ENCODE data around the gene NSUN3. TPM values are rescaled to one million over a fixed set of nuclear protein-coding genes. Genes with fewer than 3 reads are reported as not detected.

NSUN3 gene
- total and polyA plus RNA-seq, 2 of the 4 experiments (the other 2 are of a cell fraction) = 4.9 to 6.8 TPM

GRCh38 chr3:94036909-94037507, 25.9 kb upstream of the NSUN3 start:
- H3K23ac ChIP-seq (ENCODE audit: low read depth, low read length) = no peak overlapping the region
- H2AK9ac ChIP-seq (replicated peaks; ENCODE audit: low read depth, low read length, poor library complexity) = no peak overlapping the region
- H4K5ac ChIP-seq (ENCODE audit: low read depth, low read length) = no peak overlapping the region
- H3K4me3 ChIP-seq (ENCODE audit: insufficient read depth, low read depth, low read length) = no peak overlapping the region
- ChIA-PET POLR2A (ENCODE audit: unreplicated experiment) (interaction anchor here (0.5 kb wide), 1 partner anchor 63 kb away, joined by 3 read pairs; the partner anchor contains the start of gene PROS1), CTCF (interaction anchor here (0.8 to 1.0 kb wide), 2 partner anchors 9 to 20 kb away, joined by 3 to 5 read pairs; partner anchors contain the start of gene STX19)
- no peak overlapping the region for H2BK15ac ChIP-seq (ENCODE audit: low read depth, low read length)
- no peak for TF ChIP-seq CHD1 (IDR thresholded peaks at IDR 0.05; ENCODE audit: low read depth, low read length)
- TF ChIP-seq CEBPB (IDR thresholded peaks at IDR 0.05; ENCODE audit: low read depth, low read length) = no peak
- TF ChIP-seq RAD21 (IDR thresholded peaks at IDR 0.05; ENCODE audit: low read length) = peak; percentile 14; the same call in 1 of the 2 replicates
- no peak for TF ChIP-seq MXI1 (IDR thresholded peaks at IDR 0.05; ENCODE audit: borderline replicate concordance, low read depth, low read length)
- peak; percentile 47 for TF ChIP-seq CTCF (conservative IDR thresholded peaks at IDR 0.05; ENCODE audit: low read depth, low read length)
- TF ChIP-seq POLR2A (IDR thresholded peaks at IDR 0.05; ENCODE audit: low read depth, low read length) = no peak
- no peak for TF ChIP-seq MAFK (IDR thresholded peaks at IDR 0.05; ENCODE audit: low read depth, low read length)
- no peak overlapping the region for H2BK120ac ChIP-seq (ENCODE audit: low read depth, low read length)
- H3K4me2 ChIP-seq (ENCODE audit: low read depth, low read length) = no peak overlapping the region
- H3K18ac ChIP-seq (ENCODE audit: low read depth, low read length) = no peak overlapping the region
- ATAC-seq (ENCODE audit: low read depth) (peak; percentile 72; the same call in 1 of the 2 replicates), DNase-seq (peak; percentile 62)
- H3K4me1 ChIP-seq (ENCODE audit: control insufficient read depth, insufficient read depth, low read length) = no peaks in the 10 kb centered on the region
- H3K27ac ChIP-seq (ENCODE audit: insufficient read depth, low read length) = no peak overlapping the region
- H3K4ac ChIP-seq (ENCODE audit: low read depth, low read length) = no peak overlapping the region
- no peak overlapping the region for H3K56ac ChIP-seq (ENCODE audit: extremely low read depth, insufficient read depth, low read length)
- no peak overlapping the region for H2AK5ac ChIP-seq (ENCODE audit: low read depth, low read length)
- H3K9me1 ChIP-seq (ENCODE audit: insufficient read depth, low read length) = no peaks in the 10 kb centered on the region
- H4K91ac ChIP-seq (ENCODE audit: insufficient read depth, low read depth, low read length) = no peak overlapping the region
- no peak overlapping the region for H3K9ac ChIP-seq (ENCODE audit: low read depth, low read length)
- H4K8ac ChIP-seq (ENCODE audit: low read depth in 2 of 2, low read length in 2 of 2) = no peak overlapping the region
- H3K14ac ChIP-seq (replicated peaks; ENCODE audit: low read depth, low read length) = no peak overlapping the region
- in situ Hi-C loops (cut with MboI; ENCODE audit: low sequenced_read_pairs) = no loop called here
- BruUV-seq (replicated peaks) = no TSS peak
- no peaks in the 10 kb centered on the region for H3K27me3 ChIP-seq (ENCODE audit: control insufficient read depth, insufficient read depth, low read length)
- H2BK20ac ChIP-seq (ENCODE audit: low read depth, low read length) = no peak overlapping the region
- H4K20me1 ChIP-seq (ENCODE audit: insufficient read depth, low read length) = no peaks in the 10 kb centered on the region
- no CpG with 5 or more reads among the region's 3 CpGs for WGBS, 2 experiments (ENCODE audit: extremely low coverage in 2 of 2, insufficient read length in 1 of 2)
- H2AFZ ChIP-seq (replicated peaks; ENCODE audit: low read length, poor library complexity) = no peak overlapping the region
- intact Hi-C loops (cut with micrococcal nuclease) = no loop called here
- H3K79me1 ChIP-seq (ENCODE audit: low read depth in 1 of 2, low read length in 2 of 2) = no peaks in the 10 kb centered on the region
- H2BK5ac ChIP-seq (ENCODE audit: low read depth, low read length, poor library complexity, severe bottlenecking) = no peak overlapping the region
- H3K9me3 ChIP-seq (ENCODE audit: control insufficient read depth, insufficient read depth, low read length) = no peaks in the 10 kb centered on the region
- dilution Hi-C loops (cut with HindIII; ENCODE audit: low sequenced_read_pairs, unreplicated experiment) = no loop called here
- peaks cover 2% of the 10 kb centered on the region; the same call in 1 of the 2 replicates for H3K36me3 ChIP-seq (ENCODE audit: control insufficient read depth, insufficient read depth, low read length)
